HG03025 (cell line): ENCODE data around the gene PRSS27.
"Not testable (repeated sequence)": the region's sequence is repeated elsewhere in the genome, so short reads cannot be mapped to it uniquely, and the experiment has no call there.

ENCODE experiments used
- ATAC-seq: cut with Tn5 transposase; IDR thresholded peaks from one replicate; pipeline ENCODE4 v1.9.1; 2021; ENCODE audit warnings: mild to moderate bottlenecking, moderate library complexity; ENCODE audit not compliant: unreplicated experiment, low FRiP score

The PRSS27 gene

GRCh38 chr16:2699791-2700600, 20.0 kb downstream of the PRSS27 start:
- no peak for ATAC-seq

DNA sequence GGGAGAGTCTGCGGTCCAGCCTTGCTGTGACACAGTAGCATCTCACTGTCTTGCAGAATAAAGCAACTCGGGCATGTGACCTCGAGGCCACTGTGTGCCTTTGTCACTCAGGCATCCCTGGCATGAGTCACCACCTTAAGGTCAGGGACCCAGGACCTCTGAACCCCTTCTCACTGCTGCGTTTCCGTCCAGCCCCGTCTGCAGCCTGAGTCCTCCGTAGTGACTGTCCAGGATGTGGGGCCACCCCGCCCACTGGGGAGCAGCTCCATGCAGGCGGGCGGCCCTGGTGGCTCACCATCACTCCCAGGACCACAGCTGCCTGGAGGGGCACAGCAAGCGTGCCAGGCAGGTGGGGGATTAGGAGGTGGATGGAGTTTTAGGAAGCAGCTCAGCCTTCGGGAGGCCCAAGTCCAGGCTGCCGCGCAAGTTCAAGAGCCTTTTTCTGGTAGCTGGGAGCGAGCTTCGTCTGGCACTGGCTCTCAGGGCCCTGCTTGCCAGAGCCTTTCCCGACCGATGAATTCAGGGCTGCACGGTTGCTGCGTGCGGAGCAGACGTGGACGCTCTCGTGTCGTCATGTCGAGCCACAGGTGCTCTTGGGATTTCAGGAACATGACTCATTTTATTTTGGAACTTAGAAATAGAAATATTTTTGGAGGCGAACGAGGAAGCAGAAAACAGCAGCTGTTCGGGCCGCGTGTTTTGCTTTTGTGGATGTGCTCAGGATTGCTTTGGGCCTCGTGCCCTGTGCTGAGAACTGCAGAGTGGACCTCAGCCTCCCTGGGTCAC, 20.9 kb downstream of the PRSS27 start:
- ATAC-seq = no peak

DNA sequence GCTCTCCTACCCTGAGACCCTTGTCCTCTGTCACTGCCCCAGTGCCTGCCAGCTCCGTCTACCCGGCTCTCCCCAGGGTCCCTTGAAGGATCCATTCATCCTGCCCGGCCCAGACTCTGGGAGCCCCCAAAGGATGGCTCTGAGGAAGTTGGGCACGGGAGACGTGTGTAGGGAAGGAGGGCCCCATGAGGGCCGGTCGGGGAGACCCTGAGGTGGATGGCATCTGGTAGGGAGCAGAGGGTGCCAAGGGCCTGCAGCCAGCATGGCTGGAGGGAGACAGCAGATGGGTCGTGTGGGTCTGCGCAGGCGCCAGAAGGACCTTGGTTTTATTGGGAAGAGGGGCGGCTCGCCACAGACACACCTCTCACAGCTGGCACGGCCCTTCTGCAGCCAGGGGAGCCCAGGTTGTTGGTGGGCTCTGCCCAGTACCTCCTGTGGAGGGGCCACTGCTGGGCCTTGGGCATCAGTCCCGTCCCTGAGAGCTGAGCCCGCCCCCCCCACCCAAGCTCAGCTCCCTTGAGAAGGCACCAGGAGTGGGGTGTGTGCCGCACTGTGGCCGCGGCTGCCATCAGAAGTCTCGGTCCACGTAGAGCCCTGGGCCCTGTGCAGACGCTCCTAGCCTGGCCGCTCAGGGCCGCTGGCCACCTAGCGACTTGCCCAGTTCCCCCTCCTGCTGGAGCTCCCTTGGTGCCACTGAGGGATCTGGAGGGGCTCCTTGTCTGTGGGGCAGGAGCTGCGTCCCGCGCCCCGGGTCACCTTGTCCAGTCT, 21.7 kb downstream of the PRSS27 start:
- no peak for ATAC-seq

GRCh38 chr16:2697401-2697948, 22.5 kb downstream of the PRSS27 start:
- ATAC-seq = no peak

DNA sequence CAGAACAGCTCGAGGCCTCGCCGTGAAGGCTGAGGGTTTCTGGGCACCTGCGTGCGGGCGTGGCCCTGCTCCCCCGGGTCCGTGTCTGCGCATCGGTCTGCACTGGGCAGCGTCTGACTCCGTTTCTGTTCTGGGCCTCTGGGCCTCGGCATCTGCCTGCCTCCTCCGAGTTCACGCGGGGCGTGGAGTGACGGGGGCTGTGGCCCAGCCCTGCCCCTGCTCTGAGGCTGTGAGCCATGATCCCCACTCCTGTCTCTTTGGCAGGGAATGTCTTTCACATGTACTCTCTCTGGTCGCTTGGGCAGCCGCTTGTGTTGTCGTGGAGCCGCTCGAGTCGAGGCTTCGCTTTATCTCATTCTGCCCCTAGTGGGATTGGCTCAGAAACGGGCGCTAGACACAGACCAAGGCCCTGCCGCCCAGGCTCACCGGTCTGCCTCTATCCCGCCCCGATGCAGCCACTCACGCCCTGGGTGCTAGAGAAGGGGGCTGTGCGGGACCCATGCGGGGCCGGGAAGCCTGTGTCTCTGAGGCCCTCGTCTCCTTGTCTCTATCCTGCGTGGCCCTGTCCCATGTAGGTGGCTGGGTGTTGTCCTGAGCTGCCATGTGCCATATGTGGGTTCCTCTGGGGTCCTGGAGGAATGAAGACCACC, 23.3 kb downstream of the PRSS27 start:
- not testable (repeated sequence) for ATAC-seq

DNA sequence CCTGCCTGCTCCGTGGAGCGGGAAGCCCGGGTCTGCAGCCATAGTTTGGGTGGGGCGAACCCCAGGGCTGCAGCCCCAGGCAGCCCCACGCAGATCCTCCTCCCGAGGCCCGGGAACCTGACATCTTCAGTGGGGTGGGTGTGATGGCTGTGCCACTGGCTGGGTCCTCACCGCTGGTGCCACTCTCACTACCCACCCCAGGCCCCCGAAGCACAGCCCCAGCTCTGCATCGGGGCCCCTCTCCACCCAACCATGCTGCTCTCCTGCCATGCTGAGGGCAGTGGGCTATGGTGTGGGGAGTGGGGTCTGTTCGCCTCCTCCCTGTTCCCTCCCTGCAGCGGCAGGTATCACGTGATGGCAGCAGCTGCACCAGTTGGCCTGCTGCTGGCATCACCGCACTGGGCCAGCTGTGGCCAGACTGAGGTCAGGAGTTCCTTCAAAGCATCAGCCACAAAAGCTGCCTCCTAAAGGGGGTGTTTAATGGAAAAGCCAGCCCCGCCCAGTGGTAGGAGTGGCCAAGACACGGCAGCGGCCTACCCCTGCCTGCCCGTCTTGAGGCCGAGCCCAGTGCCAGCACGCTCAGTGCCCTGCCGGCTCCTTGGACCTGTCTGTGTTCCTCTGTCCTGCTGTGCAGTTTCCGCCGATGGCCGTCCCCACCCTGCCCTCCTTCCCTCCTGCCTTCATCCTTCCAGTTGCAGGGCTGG, 26.9 kb downstream of the PRSS27 start:
- ATAC-seq = no peak

- ATAC-seq = no peak
Measured at GRCh38 chr16:2692251-2692947, 27.6 kb downstream of the PRSS27 start.

- no peak for ATAC-seq
Measured at GRCh38 chr16:2691491-2692248, 28.4 kb downstream of the PRSS27 start.

DNA sequence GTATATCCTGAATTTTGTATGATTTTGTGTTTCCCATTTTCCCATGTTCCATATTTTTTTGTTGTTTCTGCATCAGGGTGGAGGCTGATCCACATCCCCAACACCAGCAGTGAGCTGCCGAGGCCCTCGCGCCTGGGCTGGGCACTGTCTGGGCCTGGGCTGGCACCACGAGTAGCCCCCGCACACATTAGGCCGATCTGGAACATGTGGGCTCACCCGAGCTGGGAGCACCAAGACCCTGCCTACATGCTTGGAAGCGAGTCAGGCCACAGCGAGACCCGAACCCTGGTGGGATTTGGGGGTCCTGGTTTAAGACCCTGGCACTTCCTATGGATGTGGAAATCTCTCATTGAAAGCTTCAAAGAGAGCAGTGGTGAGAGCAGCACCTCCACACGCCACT, 29.2 kb downstream of the PRSS27 start:
- ATAC-seq = no peak

- ATAC-seq = no peak
Measured at GRCh38 chr16:2689968-2690801, 29.8 kb downstream of the PRSS27 start.

DNA sequence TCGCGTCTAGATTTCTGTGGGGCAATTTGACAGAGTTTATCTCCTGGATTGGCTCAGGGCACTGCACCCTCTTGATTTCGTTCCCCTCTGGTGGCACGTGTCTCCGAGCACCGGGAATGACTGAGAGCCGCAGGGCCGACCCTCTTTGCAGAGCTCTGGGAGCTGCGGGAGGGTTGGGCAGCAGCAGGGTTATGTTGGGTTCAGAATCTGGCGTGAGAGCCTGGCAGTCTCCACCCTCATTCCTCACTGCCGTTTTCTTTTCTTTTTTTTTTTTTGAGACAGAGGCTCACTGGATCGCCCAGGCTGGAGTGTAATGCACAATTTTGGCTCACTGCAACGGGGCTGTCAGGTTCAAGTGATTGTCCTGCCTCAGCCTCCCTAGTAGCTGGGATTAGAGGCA, 30.6 kb downstream of the PRSS27 start:
- not testable (repeated sequence) for ATAC-seq

DNA sequence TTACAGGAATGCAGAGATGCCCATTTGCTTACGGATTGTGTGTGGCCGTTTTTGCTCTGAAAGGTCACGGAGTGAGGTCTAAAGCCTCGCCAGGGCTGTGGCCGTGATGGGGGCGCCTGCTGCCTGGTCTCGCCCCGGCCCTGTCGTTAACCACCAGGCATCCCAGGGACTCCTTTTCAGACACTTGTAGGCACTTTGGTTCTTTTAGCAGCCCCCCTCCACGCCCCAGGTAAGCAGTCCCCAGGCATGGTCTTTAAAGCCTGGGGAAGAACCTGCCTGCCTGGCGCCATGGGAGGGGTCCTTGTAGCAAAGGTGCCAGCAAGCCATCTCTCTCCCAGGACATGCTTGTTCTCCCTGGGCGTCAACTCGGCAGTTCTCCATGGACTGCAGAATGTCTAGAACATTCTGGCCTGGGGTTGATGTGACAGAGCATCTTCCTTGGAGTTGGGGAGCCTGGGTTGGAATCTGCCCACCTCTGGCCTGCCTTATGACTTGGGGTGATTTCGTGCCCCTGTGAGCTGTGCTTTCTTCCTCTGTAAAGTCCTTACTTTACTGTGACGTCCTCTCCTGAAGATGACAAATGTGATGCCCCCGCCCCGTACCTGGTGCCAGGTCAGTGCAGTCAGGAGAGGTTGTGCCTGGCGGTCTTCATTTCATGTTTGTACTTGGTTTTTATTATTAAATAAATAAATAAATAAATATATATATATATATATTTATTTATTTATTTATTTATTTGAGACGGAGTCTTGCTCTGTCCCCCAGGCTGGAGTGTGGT, 32.3 kb downstream of the PRSS27 start:
- no peak for ATAC-seq

DNA sequence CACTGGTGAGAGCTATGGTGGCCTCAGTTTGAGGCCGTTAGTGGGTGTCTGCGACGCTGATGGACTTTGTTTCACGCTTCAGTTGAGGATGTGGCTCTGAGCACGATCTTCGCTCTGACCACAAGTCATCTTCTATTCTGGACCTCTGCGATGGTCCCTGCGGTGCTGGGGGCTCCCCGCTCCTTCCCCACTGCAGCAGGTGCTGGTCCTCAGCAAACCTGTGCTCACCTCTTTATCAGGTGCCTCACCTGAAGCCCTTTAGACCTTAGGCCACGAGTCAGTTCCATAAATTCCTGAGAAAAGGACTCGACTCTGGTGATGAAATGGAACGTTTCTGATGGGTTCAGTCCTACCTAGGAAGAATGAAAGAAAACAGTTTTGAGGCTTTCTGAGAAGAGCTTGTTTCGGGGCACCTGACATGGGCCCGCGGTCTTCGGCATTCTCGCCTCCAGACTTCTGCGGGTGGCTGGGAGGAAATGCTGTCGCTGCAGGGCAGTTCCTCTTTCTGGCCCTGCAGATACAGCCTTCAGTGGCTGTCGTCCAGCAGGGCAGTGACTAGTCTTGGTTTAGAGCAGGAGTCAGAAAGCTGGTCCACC, 33.0 kb downstream of the PRSS27 start:
- ATAC-seq = no peak

DNA sequence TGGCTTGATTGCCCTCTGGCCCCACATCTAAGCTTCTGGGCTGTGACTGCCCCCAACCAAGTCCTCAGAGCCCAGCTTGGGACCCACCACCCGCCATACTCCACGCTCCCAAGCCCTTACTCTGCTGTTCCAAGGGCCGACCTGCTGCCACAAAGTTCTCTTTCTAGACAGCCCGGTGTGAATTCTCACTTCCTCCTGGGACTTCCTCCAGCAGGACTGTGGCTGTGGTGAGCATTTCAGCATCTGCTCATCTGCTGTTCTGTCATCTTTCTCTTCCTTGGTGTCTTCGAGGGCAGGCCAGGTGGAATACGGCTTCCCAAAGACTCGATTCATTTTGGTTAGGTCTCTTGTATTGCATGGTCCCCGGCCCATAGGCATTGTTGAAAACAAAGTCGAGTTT, 33.9 kb downstream of the PRSS27 start:
- ATAC-seq = not testable (repeated sequence)

DNA sequence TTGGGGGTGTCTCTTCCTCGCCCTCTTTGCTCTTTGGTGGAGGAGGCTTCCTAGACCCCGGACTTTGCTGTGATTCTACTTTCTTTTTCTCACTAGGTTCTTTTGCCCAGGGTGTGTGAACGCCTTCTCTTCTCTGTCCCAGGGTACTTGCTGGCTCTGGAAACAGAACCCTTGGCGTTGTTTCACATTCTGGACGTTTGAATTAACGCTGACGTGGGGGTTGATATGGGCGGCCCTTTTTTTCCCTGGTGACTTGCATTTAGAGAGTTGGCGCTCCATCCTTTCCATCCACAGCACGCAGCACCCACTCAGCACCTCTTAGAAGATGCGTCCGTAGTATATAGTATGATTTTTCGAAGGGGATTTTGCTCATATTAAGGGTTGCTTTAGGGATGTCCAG, 37.0 kb downstream of the PRSS27 start:
- ATAC-seq = not testable (repeated sequence)
